IMR-90 (cell line): ENCODE results near the gene KATNBL1. TPM values are rescaled to one million over a fixed set of nuclear protein-coding genes. Genes with fewer than 3 reads are reported as not detected.

Experiments used
- ATAC-seq: fragments of 200-7000 bp; cut with Tn5 transposase; 2 replicates; pipeline ENCODE4 v1.9.1; 2020; ENCODE audit warnings: low read depth, mild to moderate bottlenecking, moderate library complexity
- BruUV-seq: library from RNA; stranded (reverse); fragments of 400-500 nt; replicated peaks from 2 replicates; lab custom pipeline; 2021; lab: Mats Ljungman, UMichigan
- CTCF ChIA-PET: fragments of 300-600 bp; formaldehyde crosslinking; extraction: SDS; loops from one replicate; lab custom pipeline; 2021; ENCODE audit warnings: antibody characterized with exemption; lab: Yijun Ruan, JAX
- POLR2A ChIA-PET: fragments of 300-600 bp; sonication (Branson Sonifier 250); formaldehyde crosslinking; loops from one replicate; lab custom pipeline; 2022; ENCODE audit warnings: antibody characterized with exemption; ENCODE audit not compliant: unreplicated experiment; lab: Charles Lee
- DNase-seq: peaks from one replicate; pipeline ENCODE4 v3.0.0; 2013
- H2AFZ ChIP-seq: replicated peaks from 2 replicates; pipeline ENCODE3; 2013; ENCODE audit warnings: low read length, mild to moderate bottlenecking; ENCODE audit not compliant: poor library complexity
- H2AK5ac ChIP-seq: 2 replicates; pipeline ENCODE4 v1.6.1; 2013; ENCODE audit warnings: low read depth, low read length, inconsistent platforms
- H2AK9ac ChIP-seq: replicated peaks from 2 replicates; pipeline ENCODE3; 2013; ENCODE audit warnings: mild to moderate bottlenecking, low read depth, low read length, moderate library complexity; ENCODE audit not compliant: poor library complexity
- H2BK120ac ChIP-seq: 2 replicates; pipeline ENCODE4 v1.6.1; 2013; ENCODE audit warnings: low read depth, low read length, inconsistent platforms
- H2BK15ac ChIP-seq: 3 replicates; pipeline ENCODE4 v1.6.1; 2013; ENCODE audit warnings: low read depth, low read length, inconsistent platforms
- H2BK20ac ChIP-seq: 2 replicates; pipeline ENCODE4 v1.6.1; 2013; ENCODE audit warnings: low read depth, mild to moderate bottlenecking, inconsistent platforms, low read length, moderate library complexity
- H2BK5ac ChIP-seq: 2 replicates; pipeline ENCODE4 v1.6.1; 2013; ENCODE audit warnings: mild to moderate bottlenecking, low read depth, low read length, inconsistent platforms; ENCODE audit not compliant: poor library complexity, severe bottlenecking
- H3K14ac ChIP-seq: replicated peaks from 2 replicates; pipeline ENCODE4 v1.6.1; 2013; ENCODE audit warnings: low read depth, low read length, inconsistent platforms
- H3K18ac ChIP-seq: 2 replicates; pipeline ENCODE4 v1.6.1; 2013; ENCODE audit warnings: low read depth, low read length, control low read depth
- H3K23ac ChIP-seq: 2 replicates; pipeline ENCODE4 v1.6.1; 2013; ENCODE audit warnings: low read depth, low read length, inconsistent platforms
- H3K27ac ChIP-seq: 2 replicates; pipeline ENCODE4 v1.5.1; 2013; ENCODE audit warnings: mild to moderate bottlenecking, control low read depth, low read length; ENCODE audit not compliant: insufficient read depth
- H3K27me3 ChIP-seq: 2 replicates; pipeline ENCODE4 v1.6.1; 2013; ENCODE audit warnings: low read length; ENCODE audit not compliant: control insufficient read depth, insufficient read depth
- H3K36me3 ChIP-seq: 2 replicates; pipeline ENCODE4 v1.6.1; 2013; ENCODE audit warnings: low read length, mixed read lengths; ENCODE audit not compliant: control insufficient read depth, insufficient read depth
- H3K4ac ChIP-seq: 2 replicates; pipeline ENCODE4 v1.6.1; 2013; ENCODE audit warnings: low read depth, low read length, inconsistent platforms
- H3K4me1 ChIP-seq: 2 replicates; pipeline ENCODE4 v1.6.1; 2013; ENCODE audit warnings: low read length, mixed read lengths; ENCODE audit not compliant: control insufficient read depth, insufficient read depth
- H3K4me2 ChIP-seq: 2 replicates; pipeline ENCODE4 v1.6.1; 2013; ENCODE audit warnings: low read depth, mild to moderate bottlenecking, control low read depth, low read length, moderate library complexity
- H3K4me3 ChIP-seq: 2 replicates; pipeline ENCODE4 v1.5.1; 2013; ENCODE audit warnings: low read depth, mild to moderate bottlenecking, control low read depth, low read length, moderate library complexity; ENCODE audit not compliant: insufficient read depth
- H3K56ac ChIP-seq: 2 replicates; pipeline ENCODE4 v1.6.1; 2013; ENCODE audit warnings: low read length, inconsistent platforms; ENCODE audit not compliant: insufficient read depth; ENCODE audit errors: extremely low read depth
- H3K79me1 ChIP-seq, 2 experiments: 2 replicates each; pipeline ENCODE4 v1.6.1; 2013; ENCODE audit warnings: low read length in 2 of 2, inconsistent platforms in 1 of 2, low read depth in 1 of 2
- H3K9ac ChIP-seq: 2 replicates; pipeline ENCODE4 v1.6.1; 2013; ENCODE audit warnings: low read depth, low read length, control low read depth
- H3K9me1 ChIP-seq: 2 replicates; pipeline ENCODE4 v1.6.1; 2013; ENCODE audit warnings: low read length, inconsistent platforms; ENCODE audit not compliant: insufficient read depth
- H3K9me3 ChIP-seq: 2 replicates; pipeline ENCODE4 v1.6.1; 2013; ENCODE audit warnings: low read length; ENCODE audit not compliant: control insufficient read depth, insufficient read depth
- H4K20me1 ChIP-seq: 2 replicates; pipeline ENCODE4 v1.6.1; 2013; ENCODE audit warnings: low read length, inconsistent platforms; ENCODE audit not compliant: insufficient read depth
- H4K5ac ChIP-seq: 2 replicates; pipeline ENCODE4 v1.6.1; 2013; ENCODE audit warnings: mild to moderate bottlenecking, low read depth, low read length, control low read depth
- H4K8ac ChIP-seq, 2 experiments: 2 replicates each; pipeline ENCODE4 v1.6.1; 2013; ENCODE audit warnings: low read depth in 2 of 2, low read length in 2 of 2, control low read depth in 1 of 2, inconsistent platforms in 1 of 2
- H4K91ac ChIP-seq: 2 replicates; pipeline ENCODE4 v1.6.1; 2013; ENCODE audit warnings: low read depth, low read length, inconsistent platforms; ENCODE audit not compliant: insufficient read depth
- BHLHE40 ChIP-seq: fragments of 150-350 bp; IDR thresholded peaks from 2 replicates; pipeline ENCODE4 v1.6.1; 2016; ENCODE audit warnings: mild to moderate bottlenecking, low read depth, low read length
- CEBPB ChIP-seq: IDR thresholded peaks from 2 replicates; pipeline ENCODE4 v1.6.1; 2012; ENCODE audit warnings: low read depth, low read length, improper control_type of control experiment
- CHD1 ChIP-seq: IDR thresholded peaks from 2 replicates; pipeline ENCODE4 v1.6.1; 2012; ENCODE audit warnings: low read depth, low read length, improper control_type of control experiment
- FOS ChIP-seq: fragments of 150-350 bp; IDR thresholded peaks from 2 replicates; pipeline ENCODE4 v1.6.1; 2016; ENCODE audit warnings: low read depth, low read length
- MXI1 ChIP-seq: IDR thresholded peaks from 2 replicates; pipeline ENCODE4 v1.6.1; 2012; ENCODE audit warnings: low read depth, mild to moderate bottlenecking, low read length, moderate library complexity, borderline replicate concordance
- POLR2A ChIP-seq: IDR thresholded peaks from 2 replicates; pipeline ENCODE4 v1.6.1; 2012; ENCODE audit warnings: mild to moderate bottlenecking, low read depth, low read length
- RAD21 ChIP-seq: IDR thresholded peaks from 2 replicates; pipeline ENCODE4 v1.6.1; 2012; ENCODE audit warnings: low read length, improper control_type of control experiment
- RCOR1 ChIP-seq: IDR thresholded peaks from 2 replicates; pipeline ENCODE4 v1.6.1; 2012; ENCODE audit warnings: mild to moderate bottlenecking, low read length, improper control_type of control experiment; ENCODE audit not compliant: insufficient replicate concordance
- WGBS, 2 experiments: methylation state at CpG; one replicate each; pipeline versions ENCODE4 v1.1.5 to v1.1.7; 2013; ENCODE audit warnings: missing lambda C conversion rate in 2 of 2; ENCODE audit not compliant: insufficient read length in 1 of 2; ENCODE audit errors: extremely low coverage in 2 of 2; 5-methylcytosine and 5-hydroxymethylcytosine counted together
- dilution Hi-C: fragments of 300-500 bp; cut with HindIII; formaldehyde crosslinking; loops from one replicate; pipeline ENCODE4 v1.14.3; 2018; ENCODE audit warnings: low sequenced_read_pairs; ENCODE audit not compliant: unreplicated experiment
- in situ Hi-C: fragments of 300-500 bp; cut with MboI; formaldehyde crosslinking; loops from 3 replicates; pipeline ENCODE4 v1.14.3; 2019; ENCODE audit warnings: low sequenced_read_pairs, inconsistent platforms, mixed read lengths
- intact Hi-C: fragments of 100-400 bp; cut with micrococcal nuclease; formaldehyde crosslinking; loops from 2 replicates; pipeline ENCODE4 v1.10.0; 2022
- polyA plus RNA-seq, 3 experiments: library from polyadenylated mRNA; depleted of rRNA; stranded (reverse); fragments of >200 nt; gene quantifications; 2 replicates each; pipeline ENCODE4 v1.2.3, GENCODE V29; 2012; ENCODE audit warnings: low replicate concordance in 1 of 3
- total RNA-seq: library from RNA; depleted of rRNA; stranded (reverse); fragments of >200 nt; gene quantifications from 2 replicates; pipeline ENCODE4 v1.2.3, GENCODE V29; 2012
- TF ChIP-seq, protein P1 (sequence below): conservative IDR thresholded peaks from 2 replicates; pipeline ENCODE4 v1.5.1; 2012; ENCODE audit warnings: mild to moderate bottlenecking, low read depth, low read length, improper control_type of control experiment

KATNBL1 gene
- total and polyA plus RNA-seq, 2 of the 4 experiments (the other 2 are of a cell fraction), result 17.1 to 24.0 TPM

- Histone ChIP-seq H2AK5ac (no peak overlapping the region), H3K36me3 (0 out of 2 replicates have a peak, but pooled peaks cover 2% of the 10 kb centered on the region), H3K79me1 (peaks cover 15 to 28% of the 10 kb centered on the region in 2 experiments), H2AFZ (no peak overlapping the region), H3K27ac (no peak overlapping the region), H4K20me1 (peaks cover 19% of the 10 kb centered on the region), H4K8ac (no peak overlapping the region), H3K27me3 (no peaks in the 10 kb centered on the region), H3K9me3 (0 out of 2 replicates have a peak, but pooled peaks cover 2% of the 10 kb centered on the region), H2BK5ac (no peak overlapping the region), H3K18ac (no peak overlapping the region), H3K9ac (no peak overlapping the region), H4K91ac (no peak overlapping the region), H3K9me1 (no peaks in the 10 kb centered on the region), H3K4me3 (no peak overlapping the region), H2BK20ac (no peak overlapping the region), H3K4ac (no peak overlapping the region), H3K56ac (no peak overlapping the region), H4K5ac (no peak overlapping the region), H3K23ac (no peak overlapping the region), H3K4me2 (no peak overlapping the region), H3K14ac (no peak overlapping the region), H3K4me1 (no peaks in the 10 kb centered on the region), H2BK120ac (no peak overlapping the region), H2BK15ac (no peak overlapping the region), H2AK9ac (no peak overlapping the region)
- ChIA-PET POLR2A (no interaction called here), CTCF (no interaction called here)
- no CpG with 5 or more reads among the region's 3 CpGs for WGBS, 2 experiments
- dilution Hi-C loops, result no loop called here
- TF ChIP-seq FOS (no peak), RCOR1 (no peak), RAD21 (no peak), POLR2A (no peak), CEBPB (no peak), MXI1 (no peak), BHLHE40 (no peak), CHD1 (no peak)
- TF ChIP-seq, protein P1, sequence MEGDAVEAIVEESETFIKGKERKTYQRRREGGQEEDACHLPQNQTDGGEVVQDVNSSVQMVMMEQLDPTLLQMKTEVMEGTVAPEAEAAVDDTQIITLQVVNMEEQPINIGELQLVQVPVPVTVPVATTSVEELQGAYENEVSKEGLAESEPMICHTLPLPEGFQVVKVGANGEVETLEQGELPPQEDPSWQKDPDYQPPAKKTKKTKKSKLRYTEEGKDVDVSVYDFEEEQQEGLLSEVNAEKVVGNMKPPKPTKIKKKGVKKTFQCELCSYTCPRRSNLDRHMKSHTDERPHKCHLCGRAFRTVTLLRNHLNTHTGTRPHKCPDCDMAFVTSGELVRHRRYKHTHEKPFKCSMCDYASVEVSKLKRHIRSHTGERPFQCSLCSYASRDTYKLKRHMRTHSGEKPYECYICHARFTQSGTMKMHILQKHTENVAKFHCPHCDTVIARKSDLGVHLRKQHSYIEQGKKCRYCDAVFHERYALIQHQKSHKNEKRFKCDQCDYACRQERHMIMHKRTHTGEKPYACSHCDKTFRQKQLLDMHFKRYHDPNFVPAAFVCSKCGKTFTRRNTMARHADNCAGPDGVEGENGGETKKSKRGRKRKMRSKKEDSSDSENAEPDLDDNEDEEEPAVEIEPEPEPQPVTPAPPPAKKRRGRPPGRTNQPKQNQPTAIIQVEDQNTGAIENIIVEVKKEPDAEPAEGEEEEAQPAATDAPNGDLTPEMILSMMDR, result no peak
- in situ Hi-C loops, result no loop called here
- no TSS peak for BruUV-seq
- no peak for DNase-seq
- ATAC-seq, result no peak
- intact Hi-C loops, result no loop called here
Measured at GRCh38 chr15:34179234-34179633, 30.7 kb downstream of the KATNBL1 start.
